NCI-H2196 (cell line): ENCODE measurements around the gene EXPH5.
A peak's percentile ranks its signal among the peaks of the same experiment; 100 is the strongest.

Experiments used
- DNase-seq: peaks from one replicate; lab custom pipeline; 2025; ENCODE audit not compliant: unreplicated experiment; lab: John Stamatoyannopoulos, UW

Gene EXPH5

GRCh38 chr11:108468478-108468864 lies 125.1 kb downstream of the EXPH5 start:
- DNase-seq, result no peak

- DNase-seq, result peak; percentile 97
These were observed 126.3 kb downstream of the EXPH5 start, which contains the start of gene C11orf65 for GRCh38 chr11:108467091-108467823. Gene C11orf65, minus strand, starts transcription at chr11:108467529. Its CDS starts 5,970 bp downstream, at chr11:108461559.

- DNase-seq, result no peak
These were observed 127.2 kb downstream of the EXPH5 start for GRCh38 chr11:108466405-108466804.
